HG03025 (cell line): ENCODE data around the gene STPG1.

ENCODE experiments used
- ATAC-seq: cut with Tn5 transposase; IDR thresholded peaks from one replicate; pipeline ENCODE4 v1.9.1; 2021; ENCODE audit warnings: mild to moderate bottlenecking, moderate library complexity; ENCODE audit not compliant: unreplicated experiment, low FRiP score

Gene STPG1

DNA sequence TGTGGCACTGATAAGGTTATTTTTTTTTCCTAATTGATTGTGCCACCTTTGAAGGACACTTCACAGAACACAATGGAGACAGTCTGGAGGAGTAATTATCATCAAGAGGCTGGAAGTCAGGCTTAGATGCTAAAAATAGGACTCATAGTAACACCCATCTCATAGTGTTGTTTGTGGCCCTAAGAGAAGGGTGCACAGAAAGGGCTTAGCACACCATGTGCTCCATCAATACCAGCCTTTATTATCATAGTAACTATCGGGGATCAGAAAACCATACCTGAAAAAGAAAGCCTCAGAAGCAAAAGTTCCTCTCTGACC, 13.9 kb upstream of the STPG1 start:
- no peak for ATAC-seq

DNA sequence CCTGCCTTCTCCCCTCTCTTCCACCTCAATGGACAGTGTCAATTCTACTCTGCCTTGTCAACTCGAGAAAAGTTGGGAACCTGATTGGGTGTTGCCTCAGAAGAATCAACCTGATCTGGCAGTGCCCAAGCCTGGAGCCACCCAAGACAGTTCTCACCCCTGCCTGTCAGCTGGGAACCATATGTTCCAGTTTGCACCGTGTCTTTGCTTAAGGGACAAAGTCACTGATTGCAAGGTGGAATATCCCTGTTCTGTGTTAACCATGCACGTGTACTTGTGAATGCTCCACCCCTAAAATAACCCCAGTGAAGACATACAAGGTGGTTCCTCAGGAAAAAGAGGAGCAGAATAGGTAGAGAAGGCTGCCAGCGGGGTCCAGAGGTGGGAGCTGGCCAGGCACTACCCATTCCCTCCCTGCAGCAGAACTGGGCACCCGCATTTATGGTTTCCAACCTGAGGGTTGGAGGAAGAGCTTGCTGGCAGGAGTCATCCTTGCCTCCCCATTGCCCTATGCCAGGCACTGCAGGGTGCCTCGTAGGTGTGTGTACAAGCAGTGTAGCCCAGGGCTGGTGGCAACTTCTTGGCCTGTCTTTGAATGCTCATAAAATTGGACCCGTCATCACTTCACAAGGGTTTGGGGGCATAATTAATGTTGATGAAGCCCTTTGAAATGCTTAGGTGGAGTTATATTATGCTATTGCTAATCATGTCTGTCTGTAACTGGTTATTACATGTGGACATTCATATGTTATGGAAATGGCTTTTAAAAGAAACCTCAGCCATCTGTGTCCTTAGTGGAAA, 13.4 kb upstream of the STPG1 start:
- no peak for ATAC-seq

DNA sequence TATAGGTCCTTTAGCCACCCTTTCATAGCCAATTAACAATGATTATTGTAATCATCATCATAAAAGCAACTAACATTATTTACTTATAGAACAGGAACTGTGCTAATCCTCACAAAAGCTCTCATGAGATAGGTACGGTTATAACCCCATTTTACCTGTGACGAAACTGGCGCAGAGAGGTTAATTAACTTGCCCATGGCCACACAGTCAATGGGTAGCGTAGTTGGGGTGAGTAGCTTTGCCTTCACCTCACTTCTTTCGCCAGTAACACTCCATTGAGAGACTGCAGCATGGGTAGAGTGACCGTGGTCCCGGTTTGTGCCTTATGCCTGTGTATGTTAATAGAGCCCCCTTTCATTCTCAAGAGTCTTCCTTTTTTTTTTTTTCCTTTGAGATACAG, 12.3 kb upstream of the STPG1 start:
- ATAC-seq: no peak

DNA sequence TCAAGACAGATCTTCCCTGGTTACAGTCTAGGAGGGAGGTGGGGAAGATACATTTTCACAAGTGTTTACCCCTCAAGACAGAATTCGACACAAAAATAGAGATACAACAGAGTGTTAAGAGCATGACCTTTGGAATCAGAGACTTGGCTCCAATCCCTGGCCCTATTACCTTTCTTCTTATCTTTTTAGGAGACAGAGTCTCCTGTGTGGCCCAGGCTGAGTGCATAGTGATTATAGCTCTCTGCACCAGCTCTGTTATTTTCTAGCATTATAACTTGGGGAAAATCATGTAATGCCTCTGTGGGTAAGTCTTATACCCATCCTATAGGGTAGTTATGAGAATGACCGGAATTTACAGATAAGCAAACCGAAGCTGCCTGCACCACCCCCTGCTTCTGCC, 11.9 kb upstream of the STPG1 start:
- ATAC-seq: no peak

DNA sequence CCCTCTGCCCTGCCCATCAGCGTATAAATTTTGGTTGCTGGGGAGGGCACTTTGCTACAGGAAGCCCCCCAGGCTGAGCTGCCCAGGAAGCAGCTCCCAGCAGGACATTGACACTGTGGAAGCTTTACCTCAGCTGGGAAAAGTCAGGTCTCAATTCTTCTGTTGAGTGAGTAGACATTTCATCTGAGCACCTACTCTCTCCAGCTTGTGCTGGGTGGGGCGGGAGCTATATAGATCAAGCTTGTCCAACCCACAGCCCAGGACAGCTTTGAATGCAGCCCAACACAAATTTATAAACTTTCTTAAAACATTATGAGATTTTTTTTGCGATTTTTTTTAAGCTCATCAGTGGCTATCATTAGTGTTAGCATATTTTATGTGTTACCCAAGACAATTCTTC, 11.4 kb upstream of the STPG1 start:
- no peak for ATAC-seq

DNA sequence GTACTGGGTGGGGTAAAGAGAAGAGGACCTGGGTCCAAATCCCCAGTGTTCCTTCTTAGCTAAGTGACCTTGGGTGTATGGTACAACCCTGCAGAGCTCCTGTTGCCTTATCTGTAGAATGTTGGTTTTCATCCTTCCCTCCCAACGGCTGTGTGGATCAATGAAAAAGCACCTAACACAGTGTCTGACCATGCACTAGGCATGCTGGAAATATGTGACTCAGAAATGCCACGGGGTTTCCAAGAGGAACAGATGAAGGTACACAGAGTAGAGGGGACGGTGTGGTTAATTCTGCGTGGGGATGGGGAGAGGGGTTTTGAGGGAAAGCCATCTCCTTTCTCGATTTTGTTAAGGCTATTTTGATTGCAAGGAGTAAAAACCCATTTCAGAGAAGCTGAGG, 10.6 kb upstream of the STPG1 start:
- no peak for ATAC-seq

DNA sequence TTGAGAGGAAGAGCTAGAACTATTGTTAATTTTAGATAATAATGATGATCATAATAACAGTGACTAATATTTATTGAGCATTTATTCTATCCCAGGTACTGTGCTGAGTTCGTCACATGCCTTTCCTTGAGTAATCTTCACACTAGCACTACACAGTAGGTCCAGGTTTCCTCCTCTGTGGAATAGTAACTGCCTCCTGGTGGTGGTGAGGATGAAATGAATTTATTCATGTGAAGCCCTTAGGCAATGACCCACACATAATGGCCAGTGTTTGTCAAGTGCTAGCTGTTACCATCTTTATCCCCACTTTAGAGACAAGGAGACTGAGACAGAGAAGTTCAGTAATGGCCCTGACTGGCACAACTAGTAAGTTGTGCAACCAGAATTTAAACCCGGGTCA, 7.9 kb upstream of the STPG1 start:
- ATAC-seq: no peak

DNA sequence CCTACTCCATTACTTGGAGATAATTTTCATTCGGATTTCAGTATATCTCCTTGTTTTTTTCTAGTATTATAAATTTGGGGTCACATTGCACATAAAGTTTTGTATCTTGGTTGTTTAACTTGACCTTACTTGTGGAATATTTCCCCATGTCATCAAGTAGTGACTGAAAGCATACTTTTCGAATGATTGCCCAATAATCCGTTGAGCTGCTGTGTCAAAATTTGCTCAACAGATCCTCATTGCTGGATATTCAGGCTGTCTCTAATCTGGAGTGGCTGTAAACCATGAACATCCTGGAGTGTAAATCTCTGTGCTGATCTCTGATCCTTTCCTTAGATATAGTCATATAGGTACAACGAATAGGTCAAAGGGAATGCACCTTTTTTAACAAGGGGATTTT, 7.0 kb upstream of the STPG1 start:
- no peak for ATAC-seq

DNA sequence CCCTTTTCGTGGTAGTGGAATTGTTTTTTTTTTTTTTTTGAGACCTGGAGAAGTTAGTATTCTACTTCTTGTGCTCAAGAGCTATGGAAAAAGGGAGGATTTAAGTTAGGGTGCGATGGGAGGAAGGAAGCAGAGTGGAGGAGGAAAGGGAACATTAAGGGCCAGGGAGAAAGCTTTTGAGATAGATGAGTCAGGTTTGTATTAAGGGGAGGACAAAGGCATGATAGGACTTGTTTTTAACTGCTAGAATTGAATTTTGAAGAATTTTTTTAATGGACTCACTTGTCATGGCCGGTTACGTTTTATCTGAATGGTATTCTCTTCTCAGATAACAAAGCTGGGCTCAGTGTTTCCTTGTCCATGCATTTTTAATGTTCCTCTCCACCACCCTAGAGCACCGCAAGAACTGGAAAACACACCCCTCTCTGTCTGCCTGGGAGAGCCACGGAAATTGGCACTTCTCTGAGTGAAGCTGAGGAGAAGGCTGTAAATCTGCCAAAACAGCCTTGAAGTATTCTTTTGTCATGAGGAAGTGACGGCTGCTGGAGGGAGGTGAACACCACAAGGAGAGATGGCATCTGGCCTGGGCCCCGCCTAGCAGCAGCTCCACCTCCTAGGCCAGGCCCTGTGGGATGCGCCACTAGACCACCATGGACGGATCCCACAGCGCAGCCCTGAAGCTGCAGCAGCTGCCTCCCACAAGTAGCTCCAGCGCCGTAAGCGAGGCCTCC, 5.5 kb upstream of the STPG1 start:
- no peak for ATAC-seq

DNA sequence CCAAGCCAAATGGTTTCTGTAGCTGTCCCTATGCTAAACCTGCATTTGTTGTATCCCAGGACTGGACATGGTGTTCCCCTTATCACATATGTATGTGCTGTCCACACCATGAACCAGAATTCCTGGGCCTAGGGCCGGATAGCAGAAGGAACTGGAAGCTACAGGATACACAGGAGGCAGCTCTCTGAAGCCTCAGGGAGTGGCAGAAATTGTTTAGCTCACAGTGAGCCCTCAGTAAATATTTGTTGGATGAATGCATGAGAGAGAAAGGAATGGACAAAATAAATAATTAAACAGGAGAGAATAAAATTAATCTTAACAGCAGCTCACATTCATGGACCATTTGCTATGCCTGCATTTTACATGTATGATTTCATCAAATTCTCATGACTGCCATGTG, 4.1 kb upstream of the STPG1 start:
- ATAC-seq: no peak

DNA sequence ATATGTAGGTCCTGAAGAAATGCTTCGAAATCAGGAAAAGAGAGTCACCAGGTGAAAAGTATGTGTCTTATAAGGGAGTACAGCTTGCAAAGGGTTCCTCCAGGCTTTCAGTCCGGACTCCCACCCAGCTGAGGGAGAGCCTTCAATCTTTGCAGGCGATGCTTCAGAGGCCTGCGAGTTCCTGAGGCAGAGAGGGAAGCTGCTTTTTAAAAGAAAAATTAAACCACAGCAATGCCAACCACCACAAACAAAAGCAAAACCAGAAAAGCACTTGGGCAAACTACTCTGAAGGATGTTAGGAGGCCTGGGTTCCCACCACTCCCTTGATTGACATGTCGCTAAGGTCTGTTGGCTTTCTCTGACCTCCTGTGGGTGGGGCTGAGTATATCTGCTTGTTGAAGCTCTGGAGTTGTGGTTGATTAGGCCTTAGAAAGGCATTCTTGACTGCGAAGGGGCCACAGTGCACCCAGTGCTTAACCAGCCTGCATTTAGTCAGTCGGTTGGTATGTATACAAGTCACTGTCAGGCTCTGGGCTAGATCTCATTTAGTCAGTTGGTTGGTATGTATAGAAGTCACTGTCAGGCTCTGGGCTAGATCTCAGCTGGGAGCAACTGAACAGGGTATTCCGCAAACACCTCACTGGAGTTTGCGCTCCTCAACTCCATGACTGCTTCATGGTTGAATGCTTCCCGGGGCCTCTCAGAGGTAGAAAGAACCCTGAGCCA, 3.2 kb upstream of the STPG1 start:
- no peak for ATAC-seq

DNA sequence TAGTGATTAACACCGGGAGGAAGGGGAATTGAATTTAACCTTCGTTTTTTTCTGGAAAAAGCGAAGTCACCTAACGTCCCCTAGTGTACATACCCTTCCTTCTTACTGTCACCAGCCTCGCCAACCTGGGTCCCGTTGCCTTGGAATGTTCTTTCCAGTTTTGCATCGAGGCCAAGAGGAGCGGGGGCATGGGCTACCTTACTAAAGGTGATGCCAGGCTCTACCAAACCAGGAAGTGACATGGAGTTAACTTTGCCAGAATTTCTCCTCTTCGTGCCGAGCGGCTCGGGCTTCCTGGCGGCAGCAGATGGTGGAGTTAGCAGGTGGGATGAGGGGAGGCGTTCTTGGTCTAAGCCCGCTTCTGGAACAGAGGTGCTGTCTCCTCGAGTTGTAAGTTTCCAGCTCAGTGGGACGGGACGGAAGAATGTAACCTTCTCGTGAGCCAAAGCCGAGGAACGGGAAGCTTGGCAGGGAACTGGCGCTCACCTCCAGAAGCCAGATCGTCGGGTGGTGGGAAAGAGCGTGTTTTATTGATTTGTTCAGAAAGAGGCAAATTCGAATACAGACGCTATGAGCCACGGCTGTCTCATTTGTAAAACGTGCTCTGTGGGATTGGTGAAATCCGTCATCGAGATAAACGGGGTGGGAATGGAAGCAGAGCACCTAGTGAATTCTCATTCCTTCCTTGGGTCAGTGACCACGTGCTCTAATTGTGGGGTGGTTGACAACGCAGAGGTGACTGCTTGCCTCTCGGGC, 2.5 kb upstream of the STPG1 start:
- no peak for ATAC-seq

DNA sequence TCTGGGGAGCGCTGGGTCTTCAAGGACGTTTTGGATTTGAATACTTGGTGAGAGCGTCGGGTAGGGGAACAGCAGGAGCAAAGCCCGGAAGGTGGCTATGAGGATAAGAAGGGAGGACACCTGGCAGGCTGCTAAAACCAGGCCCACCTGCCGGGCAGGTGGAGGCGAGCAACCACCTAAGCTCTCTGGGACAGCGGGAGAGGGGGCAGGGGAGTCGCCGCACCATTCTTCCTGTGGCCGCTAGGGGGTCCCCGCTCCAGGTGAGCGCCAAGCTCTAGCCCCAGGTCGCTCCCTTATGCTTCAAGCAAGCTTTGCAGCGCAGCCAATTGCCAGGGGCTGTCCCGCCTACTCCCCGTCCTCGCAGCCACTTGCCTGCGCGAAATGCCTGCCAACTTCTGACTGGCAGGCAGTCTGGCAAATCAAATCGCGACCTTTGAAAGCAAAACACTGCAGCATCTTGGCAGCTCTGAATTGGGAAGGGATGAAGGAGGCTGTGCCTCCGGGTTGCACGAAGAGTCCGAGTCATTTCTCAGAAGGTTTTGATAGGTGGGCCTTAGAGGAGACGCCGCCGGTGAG, 1.8 kb upstream of the STPG1 start, which contains the start of gene NIPAL3:
Gene NIPAL3 (plus strand): TSS at position 469 of the 576 bp plus-strand sequence. CDS start 3,746 bp downstream, outside the sequence.
- peak; percentile 91 for ATAC-seq

DNA sequence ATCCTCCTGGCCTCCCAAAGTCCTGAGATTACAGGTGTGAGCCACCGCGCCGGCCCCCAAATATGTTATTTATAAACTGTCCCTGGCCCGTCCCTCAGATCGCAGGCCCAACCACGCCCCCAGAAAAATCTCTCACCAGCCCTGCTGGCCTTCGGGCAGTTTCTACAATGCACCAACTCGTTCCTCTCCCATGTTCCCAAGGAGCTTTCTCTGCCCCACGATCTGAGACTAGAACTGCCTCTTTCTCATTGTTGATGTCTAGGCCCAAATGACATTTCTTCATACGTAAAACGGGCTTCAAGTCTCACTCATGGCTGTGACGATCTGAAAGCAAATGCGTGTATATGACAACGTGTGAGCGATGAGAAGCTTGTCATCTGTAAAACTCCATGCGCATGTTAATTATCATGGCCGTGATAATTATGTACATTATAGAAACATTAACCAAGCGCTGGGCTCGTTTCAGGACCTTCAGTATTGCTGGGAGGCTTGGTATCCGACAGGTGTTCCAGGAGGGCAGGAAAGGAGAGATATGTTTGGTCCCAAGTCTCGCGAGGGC, 1.3 kb upstream of the STPG1 start:
- no peak for ATAC-seq

DNA sequence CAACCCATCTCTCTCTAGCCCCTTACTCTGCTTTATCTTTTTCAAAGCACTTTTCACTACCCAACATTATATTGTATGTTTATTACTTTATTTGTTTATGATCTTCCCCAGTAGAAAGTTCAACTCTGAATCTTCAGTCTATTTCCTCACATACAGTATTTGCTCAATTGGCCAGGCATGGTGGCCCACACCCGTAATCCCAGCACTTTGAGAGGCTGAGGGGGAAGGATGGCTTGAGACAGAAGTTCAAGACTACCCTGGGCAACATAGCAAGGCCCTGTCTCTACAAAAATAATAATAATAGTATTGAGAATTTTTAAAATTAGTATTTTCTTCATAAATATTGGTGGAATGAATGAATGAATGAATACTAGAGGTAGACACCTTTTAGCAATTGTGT, 1.2 kb downstream of the STPG1 start:
- no peak for ATAC-seq

DNA sequence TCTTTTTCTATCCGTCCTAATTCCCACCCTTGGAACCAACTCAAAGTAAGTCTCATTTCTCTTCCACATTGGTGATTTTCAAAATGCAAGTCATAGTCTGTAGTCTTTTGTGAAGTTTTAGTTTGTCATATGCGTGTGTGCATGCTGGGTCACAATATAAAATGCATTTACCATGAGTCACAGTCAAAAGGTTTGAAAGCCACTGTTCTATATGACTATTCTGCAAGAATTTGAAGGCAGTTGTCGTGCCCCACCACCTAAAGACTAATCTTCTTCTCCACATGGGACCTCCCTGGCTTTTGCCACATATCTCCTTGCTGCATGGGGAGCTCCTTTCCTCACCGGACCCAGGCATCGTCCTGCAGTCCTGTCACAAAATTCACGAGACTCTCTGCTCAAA, 1.6 kb downstream of the STPG1 start:
- no peak for ATAC-seq

DNA sequence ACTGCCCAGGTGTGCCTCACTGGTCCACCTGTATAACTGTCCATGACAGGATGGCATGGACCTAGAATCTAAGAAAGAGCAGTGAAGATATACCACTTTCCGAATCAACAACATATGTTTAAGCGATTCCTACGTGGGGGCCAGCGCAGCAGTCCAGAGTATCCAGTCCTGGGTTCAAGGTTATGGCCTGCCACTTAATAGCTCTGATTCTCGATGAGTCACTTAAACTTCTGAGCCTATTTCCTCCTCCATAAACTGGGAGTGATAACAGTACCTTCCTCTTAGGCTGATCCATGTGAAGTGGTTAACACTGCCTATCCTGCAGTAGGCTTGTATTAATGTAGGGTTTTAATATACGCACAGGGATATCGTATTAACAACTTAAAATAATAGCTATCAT, 2.8 kb downstream of the STPG1 start:
- ATAC-seq: no peak

DNA sequence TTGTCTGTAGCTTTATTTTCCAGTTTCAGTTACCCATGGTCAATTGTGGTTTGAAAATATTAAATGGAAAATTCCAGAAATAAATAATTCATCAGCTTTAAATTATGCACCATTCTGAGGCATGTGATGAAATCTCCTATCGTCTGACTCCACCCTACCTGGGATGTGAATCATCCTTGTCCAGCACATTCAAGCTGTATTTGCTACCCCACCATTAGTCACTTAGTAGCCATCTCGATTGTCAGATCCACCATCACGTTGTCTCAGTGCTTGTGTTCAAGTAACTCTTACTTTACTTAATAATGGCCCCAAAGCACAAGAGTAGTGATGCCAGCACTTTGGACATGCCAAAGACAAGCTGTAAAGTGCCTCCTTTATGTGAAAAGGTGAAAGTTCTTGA, 4.0 kb downstream of the STPG1 start:
- no peak for ATAC-seq

DNA sequence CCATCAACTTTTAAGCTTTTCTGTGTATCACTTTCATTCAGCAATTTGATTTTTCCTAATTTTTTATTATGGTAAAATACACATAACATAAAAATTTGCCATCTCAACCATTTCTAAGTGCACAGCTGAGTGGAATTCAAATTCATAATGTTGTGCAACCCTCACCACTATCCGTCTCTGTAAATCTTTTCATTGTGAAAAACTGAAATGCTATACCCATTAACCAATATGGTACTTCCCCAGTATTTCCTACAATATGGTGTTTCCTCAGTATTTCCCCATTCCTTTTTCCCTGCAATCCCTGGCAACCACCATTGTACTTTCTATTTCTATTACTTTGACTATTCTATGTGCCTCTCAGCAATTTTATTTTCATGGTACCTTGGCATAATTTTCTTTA, 6.8 kb downstream of the STPG1 start:
- no peak for ATAC-seq

DNA sequence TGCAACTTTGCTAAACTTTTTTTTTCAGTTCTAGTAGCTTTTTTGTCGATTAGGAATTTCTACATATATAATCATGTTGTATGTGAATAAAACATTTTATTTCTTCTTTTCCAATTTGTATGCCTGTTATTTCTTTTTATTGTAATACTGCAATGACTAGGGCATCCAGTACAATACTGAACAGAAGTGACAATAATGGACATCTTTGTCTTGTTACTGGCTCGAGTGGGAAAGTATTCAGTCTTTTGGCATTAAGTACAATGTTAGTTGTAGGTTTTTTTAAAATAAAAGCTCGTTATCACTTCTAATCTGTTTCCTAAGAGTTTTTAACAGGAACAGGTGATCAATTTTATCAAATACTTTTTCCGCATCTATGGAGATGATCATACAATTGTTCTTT, 9.8 kb downstream of the STPG1 start:
- no peak for ATAC-seq
